Mesodermal cell (in vitro differentiated cells): ENCODE data around the gene MYO5B.

Source experiments
- H3K27ac ChIP-seq: 2 replicates; pipeline ENCODE4 v1.7.0; 2013; ENCODE audit warnings: mild to moderate bottlenecking, low read depth, low read length, moderate library complexity; ENCODE audit not compliant: severe bottlenecking
- H3K36me3 ChIP-seq: 2 replicates; pipeline ENCODE4 v1.7.1; 2013; ENCODE audit warnings: mild to moderate bottlenecking, low read length, moderate library complexity; ENCODE audit not compliant: control insufficient read depth, insufficient read depth
- H3K4me1 ChIP-seq: one replicate; pipeline ENCODE4 v1.7.1; 2013; ENCODE audit warnings: mild to moderate bottlenecking, low read length; ENCODE audit not compliant: insufficient read depth, control insufficient read depth, poor library complexity, severe bottlenecking
- H3K4me3 ChIP-seq: 2 replicates; pipeline ENCODE4 v1.7.0; 2013; ENCODE audit warnings: low read length, control low read depth, mild to moderate bottlenecking; ENCODE audit not compliant: insufficient read depth, poor library complexity, severe bottlenecking; ENCODE audit errors: extremely low read depth
- H3K9me3 ChIP-seq: 2 replicates; pipeline ENCODE4 v1.7.1; 2013; ENCODE audit warnings: mild to moderate bottlenecking, low read length, moderate library complexity; ENCODE audit not compliant: control insufficient read depth
- WGBS, 2 experiments: methylation state at CpG; one replicate each; pipeline ENCODE4 v1.1.5; 2013; ENCODE audit warnings: missing lambda C conversion rate in 2 of 2; ENCODE audit not compliant: insufficient coverage in 2 of 2; 5-methylcytosine and 5-hydroxymethylcytosine counted together

The MYO5B gene

DNA sequence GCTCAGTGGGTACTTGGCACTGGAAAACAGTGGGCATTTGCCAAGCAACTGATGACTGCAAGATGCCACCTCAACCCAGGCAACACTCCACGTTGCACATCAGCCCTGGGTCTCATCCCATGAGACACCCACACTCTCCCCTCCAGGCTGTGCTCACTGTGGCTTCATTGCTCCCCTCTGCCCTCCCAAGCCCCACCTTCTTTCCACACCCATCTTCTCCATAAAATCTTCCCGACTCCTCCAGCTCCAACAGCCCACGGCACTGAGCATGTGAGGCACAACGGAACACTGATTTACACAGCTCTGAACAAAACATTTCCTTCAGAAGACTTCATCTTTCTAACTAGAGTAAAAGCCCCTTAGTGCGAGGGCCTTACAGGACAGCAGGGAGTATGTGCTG is 263.8 kb downstream of the MYO5B start:
- Histone ChIP-seq H3K36me3 (no peaks in the 10 kb centered on the region), H3K4me3 (no peak overlapping the region), H3K27ac (no peak overlapping the region), H3K9me3 (no peaks in the 10 kb centered on the region), H3K4me1 (no peaks in the 10 kb centered on the region)
- 89 to 93% methylated on average over 4 to 5 of the region's 5 CpGs for WGBS, 2 experiments

DNA sequence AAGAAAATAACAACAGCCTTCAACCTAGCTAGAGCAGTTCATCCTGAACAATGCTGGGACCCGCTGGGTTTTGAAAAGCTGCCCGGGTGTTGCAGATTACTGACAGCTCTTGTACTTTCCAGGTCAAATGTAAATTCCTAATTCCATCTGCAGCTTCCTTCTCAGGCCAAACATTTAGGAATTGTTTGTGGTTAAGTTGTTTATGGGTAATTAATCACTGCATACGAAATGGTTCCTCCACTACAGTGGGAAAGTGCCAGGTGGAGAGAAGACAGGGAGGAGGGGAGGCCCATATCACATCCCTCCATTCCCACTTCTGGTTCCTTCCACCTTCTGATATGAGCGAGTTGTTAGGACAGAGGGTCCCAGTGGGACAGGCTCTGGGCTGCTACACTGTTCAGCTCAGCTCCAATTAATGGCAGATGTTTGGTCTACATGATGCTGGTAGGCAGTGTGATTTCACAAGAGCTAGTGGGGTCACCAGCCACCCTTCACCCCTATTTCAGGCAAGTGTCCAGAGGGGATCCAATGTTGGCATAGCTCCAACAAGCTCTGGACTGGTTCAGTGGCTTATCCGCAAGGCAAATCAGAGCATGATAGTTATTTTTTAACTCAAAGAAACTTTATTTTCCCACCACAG is 268.7 kb downstream of the MYO5B start:
- 76 to 100% methylated on average over 1 to 2 of the region's 5 CpGs for WGBS, 2 experiments
- no peaks in the 10 kb centered on the region for H3K36me3 ChIP-seq
- H3K27ac ChIP-seq: no peak overlapping the region
- no peaks in the 10 kb centered on the region for H3K9me3 ChIP-seq
- H3K4me3 ChIP-seq: no peak overlapping the region
- H3K4me1 ChIP-seq: peaks cover 5% of the 10 kb centered on the region

DNA sequence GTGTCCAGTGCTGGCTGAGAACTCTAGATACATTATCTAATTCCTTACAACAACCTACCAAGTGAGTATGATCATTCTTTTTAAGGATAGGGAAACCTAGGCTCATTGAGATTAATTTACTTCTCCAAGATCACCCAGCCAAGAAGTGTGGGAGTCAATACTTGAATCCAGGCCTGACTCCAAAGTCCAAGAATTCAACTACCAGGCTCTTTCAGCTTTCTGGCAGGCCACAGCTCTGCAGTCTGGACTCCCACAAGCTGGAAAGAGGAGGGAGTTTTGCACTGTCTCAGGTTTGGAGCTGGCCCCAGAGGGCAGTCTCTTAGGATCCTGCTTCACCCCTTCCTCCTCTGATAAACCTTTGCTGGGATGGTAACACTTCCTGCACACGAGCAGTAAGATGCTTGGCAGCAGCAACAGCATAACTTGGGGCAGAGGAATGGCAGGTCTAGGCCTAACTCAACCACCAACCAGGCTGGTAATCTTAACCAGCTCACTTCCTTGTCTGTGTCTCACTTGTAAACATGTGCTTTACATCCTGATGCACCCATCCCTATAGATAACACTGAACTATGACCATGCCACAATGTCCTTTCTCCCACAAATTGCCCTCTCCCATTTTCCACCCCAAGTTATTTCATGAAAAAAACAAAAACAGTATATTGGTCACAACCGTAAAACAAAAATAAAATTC is 270.5 kb downstream of the MYO5B start:
- H3K27ac ChIP-seq: no peak overlapping the region
- no peaks in the 10 kb centered on the region for H3K36me3 ChIP-seq
- WGBS, 2 experiments: 88 to 90% methylated on average over 1 to 2 of the region's 2 CpGs
- H3K4me3 ChIP-seq: no peak overlapping the region
- H3K9me3 ChIP-seq: no peaks in the 10 kb centered on the region
- peaks cover 15% of the 10 kb centered on the region for H3K4me1 ChIP-seq

DNA sequence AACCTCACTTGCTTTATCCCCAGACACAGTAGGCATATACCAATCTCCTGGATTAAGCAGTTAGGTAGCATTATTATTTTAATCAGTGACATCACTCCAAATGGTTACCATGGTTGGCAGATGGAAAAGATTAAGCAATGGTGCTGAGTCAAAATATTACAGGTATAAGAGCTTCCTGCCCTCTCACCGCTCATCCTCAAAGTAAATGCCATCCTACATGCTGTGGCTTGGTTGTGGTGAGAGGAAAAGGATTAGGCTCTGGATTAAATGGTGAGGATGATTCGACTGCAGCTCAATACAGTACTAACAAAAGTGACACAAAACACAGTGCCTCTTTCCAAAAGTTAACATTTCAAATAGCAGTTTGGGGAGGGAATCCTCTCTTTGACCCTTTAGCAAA is 272.7 kb downstream of the MYO5B start:
- Histone ChIP-seq H3K36me3 (no peaks in the 10 kb centered on the region), H3K4me3 (no peak overlapping the region), H3K27ac (no peak overlapping the region), H3K9me3 (no peaks in the 10 kb centered on the region), H3K4me1 (peaks cover 15% of the 10 kb centered on the region)
- no CpG with 5 or more reads among the region's 2 CpGs for WGBS, 2 experiments

DNA sequence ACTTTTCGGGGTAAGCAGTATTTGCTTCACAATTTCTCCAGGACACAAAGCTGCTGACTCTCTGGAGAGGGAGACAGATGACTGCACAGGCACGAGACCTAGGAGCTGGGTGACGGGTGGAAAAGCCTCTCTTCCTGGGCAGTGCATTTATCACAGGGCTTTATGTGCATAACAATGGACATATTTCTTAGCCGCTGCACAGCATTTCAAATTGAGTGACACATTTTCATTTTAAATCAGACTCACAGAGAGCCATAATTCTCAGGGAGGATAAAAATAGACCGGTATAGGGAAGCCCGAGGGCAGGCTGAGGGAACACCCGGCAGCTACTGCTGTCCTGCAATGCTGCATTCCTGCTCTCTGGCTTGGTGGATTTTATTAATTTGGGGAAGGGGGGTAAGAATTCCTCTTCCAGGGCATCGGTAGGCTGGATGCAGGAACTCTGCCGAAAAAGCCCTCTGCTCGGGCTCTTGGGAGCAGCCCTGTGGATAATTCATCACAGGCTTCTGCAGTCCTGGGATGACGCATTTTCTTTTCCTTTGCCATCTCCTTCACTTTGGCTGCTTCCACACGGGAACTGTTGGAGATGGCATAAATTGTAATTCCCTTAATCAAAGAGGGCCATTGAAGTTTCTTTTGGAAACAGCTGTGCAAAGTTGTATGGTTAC is 273.5 kb downstream of the MYO5B start:
- no peaks in the 10 kb centered on the region for H3K36me3 ChIP-seq
- H3K27ac ChIP-seq: peak overlapping the region; percentile 80
- no peak overlapping the region for H3K4me3 ChIP-seq
- WGBS, 2 experiments: 83 to 87% methylated on average over 8 to 9 of the region's 12 CpGs
- H3K4me1 ChIP-seq: peaks cover 15% of the 10 kb centered on the region
- H3K9me3 ChIP-seq: no peaks in the 10 kb centered on the region

DNA sequence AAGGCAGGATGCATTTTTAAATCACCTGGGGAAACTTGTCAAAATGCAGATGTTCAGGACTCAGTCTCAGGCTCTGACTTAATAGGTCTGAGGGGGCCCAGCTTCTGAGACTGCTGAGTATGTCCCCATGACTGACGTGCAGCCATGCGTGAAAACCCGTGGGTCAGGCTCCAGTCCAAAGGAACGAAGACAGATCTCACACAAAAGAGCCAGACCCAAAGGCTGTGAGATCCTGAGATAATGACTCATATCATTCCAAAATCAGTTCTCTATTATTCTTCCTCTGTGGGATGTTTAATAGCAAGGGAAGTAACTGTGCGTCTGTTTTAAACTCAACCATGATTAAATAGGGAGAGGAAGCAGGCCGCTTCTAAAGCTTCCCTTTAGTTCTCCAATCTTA is 274.2 kb downstream of the MYO5B start:
- no peaks in the 10 kb centered on the region for H3K36me3 ChIP-seq
- 65 to 72% methylated on average over 4 of the region's 6 CpGs for WGBS, 2 experiments
- peak overlapping the region; percentile 80 for H3K27ac ChIP-seq
- no peaks in the 10 kb centered on the region for H3K9me3 ChIP-seq
- H3K4me1 ChIP-seq: peaks cover 15% of the 10 kb centered on the region
- no peak overlapping the region for H3K4me3 ChIP-seq

DNA sequence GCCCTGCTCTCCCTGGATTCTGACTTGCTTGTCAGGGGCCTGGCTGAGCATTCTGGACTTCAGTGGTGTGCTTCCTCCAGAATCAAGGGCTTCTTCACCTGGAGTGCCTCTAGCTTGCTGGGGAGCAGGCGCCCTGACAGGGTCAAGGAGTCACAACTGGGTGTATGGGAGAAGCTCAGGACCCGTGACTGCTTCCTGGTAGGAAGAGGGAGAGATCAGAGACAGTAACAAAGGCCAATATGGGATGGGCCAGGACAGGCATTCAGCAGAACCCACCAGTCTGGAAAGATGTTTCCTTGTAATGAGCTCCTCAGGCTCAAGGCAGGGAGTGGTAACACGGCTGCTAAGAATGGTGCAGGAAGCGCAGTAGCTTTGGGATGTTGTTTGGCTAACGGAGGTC is 277.2 kb downstream of the MYO5B start:
- Histone ChIP-seq H3K9me3 (peaks cover 4% of the 10 kb centered on the region), H3K36me3 (no peaks in the 10 kb centered on the region), H3K27ac (no peak overlapping the region), H3K4me3 (no peak overlapping the region), H3K4me1 (peaks cover 15% of the 10 kb centered on the region)
- 94 to 95% methylated on average over 5 of the region's 5 CpGs for WGBS, 2 experiments

DNA sequence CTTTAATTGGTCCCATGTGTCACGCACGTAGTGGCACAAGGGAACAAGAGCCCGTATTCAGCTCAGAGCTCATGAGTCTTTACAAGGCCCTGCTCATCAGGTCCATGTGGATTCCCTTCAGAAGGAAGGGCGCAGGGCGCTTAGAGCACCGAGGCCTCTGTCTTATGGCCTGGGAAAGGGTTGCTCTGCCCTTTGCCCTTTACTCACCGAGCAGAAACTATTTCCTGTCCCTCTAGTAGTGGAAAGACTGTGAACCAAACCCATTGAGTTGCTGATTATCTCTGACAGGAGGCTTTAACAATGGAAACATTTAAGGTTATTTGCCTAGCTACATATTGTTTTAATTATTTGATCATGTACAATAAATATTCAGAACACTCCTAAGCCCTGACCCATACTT is 279.6 kb downstream of the MYO5B start:
- H3K4me3 ChIP-seq: no peak overlapping the region
- no peaks in the 10 kb centered on the region for H3K36me3 ChIP-seq
- WGBS, 2 experiments: 91 to 92% methylated on average over 3 to 6 of the region's 7 CpGs
- H3K9me3 ChIP-seq: peaks cover 4% of the 10 kb centered on the region
- peaks cover 2% of the 10 kb centered on the region for H3K4me1 ChIP-seq
- H3K27ac ChIP-seq: no peak overlapping the region

DNA sequence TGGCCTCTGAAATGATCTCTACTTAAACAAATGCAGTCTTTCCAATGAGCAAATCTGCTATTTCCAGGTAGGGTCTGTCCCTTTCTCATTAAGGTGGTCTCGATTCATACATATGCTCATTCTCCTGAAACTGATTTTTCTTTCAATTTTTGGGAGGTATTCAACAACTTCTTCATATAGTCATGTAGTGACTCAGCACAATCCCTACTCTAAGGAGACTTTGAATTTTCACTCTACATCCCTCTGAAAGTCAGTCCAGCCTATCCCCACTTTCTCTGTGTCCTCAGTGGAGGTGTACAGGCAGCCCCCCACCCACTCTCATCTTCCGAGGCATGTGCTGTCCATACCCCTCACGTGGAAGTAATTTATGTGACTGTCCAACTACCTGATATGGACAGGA is 281.7 kb downstream of the MYO5B start:
- peaks cover 4% of the 10 kb centered on the region for H3K9me3 ChIP-seq
- H3K4me3 ChIP-seq: no peak overlapping the region
- WGBS, 2 experiments: 60% methylated on average over 1 of the region's 3 CpGs; no CpG with 5 or more reads in 1 of the 2 experiments
- H3K27ac ChIP-seq: no peak overlapping the region
- no peaks in the 10 kb centered on the region for H3K4me1 ChIP-seq
- no peaks in the 10 kb centered on the region for H3K36me3 ChIP-seq

DNA sequence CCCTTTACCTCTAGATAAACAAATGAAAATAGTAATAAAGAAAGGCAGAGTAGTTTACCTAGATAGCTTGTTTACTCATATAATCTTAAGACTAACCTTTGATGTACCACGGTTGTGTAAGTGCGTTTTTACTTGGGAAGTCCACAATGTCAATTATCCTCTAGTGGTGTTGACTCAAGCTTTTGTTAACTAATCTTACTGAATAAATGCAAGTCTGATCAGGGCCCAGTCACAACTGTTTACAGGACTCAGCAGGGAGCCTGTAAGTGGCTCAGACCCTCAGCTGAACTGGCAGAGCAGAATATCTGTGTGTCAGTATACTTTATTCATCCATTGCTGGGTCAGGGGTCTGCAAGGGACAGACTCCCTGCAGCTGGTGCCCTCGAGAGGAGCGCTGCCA is 283.5 kb downstream of the MYO5B start:
- no peak overlapping the region for H3K4me3 ChIP-seq
- peaks cover 4% of the 10 kb centered on the region for H3K9me3 ChIP-seq
- 24 to 47% methylated on average over 3 of the region's 4 CpGs for WGBS, 2 experiments
- peaks cover 5% of the 10 kb centered on the region for H3K4me1 ChIP-seq
- H3K27ac ChIP-seq: no peak overlapping the region
- no peaks in the 10 kb centered on the region for H3K36me3 ChIP-seq

DNA sequence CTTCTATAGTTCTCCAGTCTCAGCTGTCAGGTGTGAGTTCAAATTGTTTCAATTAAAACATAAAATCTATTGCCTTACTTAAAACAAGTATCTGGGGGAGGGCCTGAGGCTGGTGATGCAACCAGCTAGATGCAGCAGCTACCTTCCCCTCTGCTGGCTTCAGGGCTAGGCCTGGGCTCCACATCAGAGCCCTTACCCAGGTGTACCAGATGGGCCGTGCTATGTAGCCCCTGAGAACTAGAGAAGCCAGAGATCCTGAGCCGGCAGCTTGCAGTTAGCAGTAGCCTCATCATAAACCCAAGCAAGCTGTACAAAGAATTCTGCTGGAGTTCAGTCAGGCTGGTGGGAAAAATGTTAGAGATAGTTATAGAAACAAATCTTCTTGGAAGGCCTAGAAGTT is 284.0 kb downstream of the MYO5B start:
- 75% methylated on average over 1 of the region's 2 CpGs; no CpG with 5 or more reads in 1 of the 2 experiments for WGBS, 2 experiments
- Histone ChIP-seq H3K27ac (no peak overlapping the region), H3K4me3 (no peak overlapping the region), H3K4me1 (peaks cover 9% of the 10 kb centered on the region), H3K9me3 (peaks cover 4% of the 10 kb centered on the region), H3K36me3 (no peaks in the 10 kb centered on the region)
